ENCODE data around the gene CSGALNACT2.

Gene CSGALNACT2

GRCh38 chr10:43131256-43131655 lies 7.0 kb upstream of the CSGALNACT2 start:
- Histone ChIP-seq H3K27ac (ENCODE audit: low read depth, low read length) (no peak overlapping the region), H3K27me3 (ENCODE audit: low read length) (no peaks in the 10 kb centered on the region), H3K9me3 (ENCODE audit: insufficient read depth, low read length) (no peaks in the 10 kb centered on the region)

GRCh38 chr10:43131906-43132305 lies 6.3 kb upstream of the CSGALNACT2 start:
- H3K79me2 ChIP-seq (ENCODE audit: insufficient read depth, low read length), result no peaks in the 10 kb centered on the region
- no peak overlapping the region for H3K4me3 ChIP-seq (ENCODE audit: insufficient read depth, low read length, poor library complexity, severe bottlenecking)
- no peaks in the 10 kb centered on the region for H3F3A ChIP-seq (ENCODE audit: insufficient read depth)
- no peak overlapping the region for H2AFZ ChIP-seq (ENCODE audit: low read depth, low read length, severe bottlenecking)
- H3K4me2 ChIP-seq (ENCODE audit: low read depth, low read length, poor library complexity, severe bottlenecking), result no peak overlapping the region
- no peaks in the 10 kb centered on the region for H3K27me3 ChIP-seq (ENCODE audit: low read length)
- no peaks in the 10 kb centered on the region for H3K9me3 ChIP-seq (ENCODE audit: insufficient read depth, low read length)
- H3K9me2 ChIP-seq (replicated peaks; ENCODE audit: insufficient read depth, low read length), result no peaks in the 10 kb centered on the region
- H3K9ac ChIP-seq (ENCODE audit: low read length), result no peak overlapping the region
- no peak overlapping the region for H3K27ac ChIP-seq (ENCODE audit: low read depth, low read length)
- no peaks in the 10 kb centered on the region for H4K20me1 ChIP-seq (ENCODE audit: low read depth, low read length)
- no peaks in the 10 kb centered on the region for H3K36me3 ChIP-seq (ENCODE audit: low read length)
- no peak for TF ChIP-seq EZH2phosphoT487 (conservative IDR thresholded peaks at IDR 0.05; ENCODE audit: low read length)
- TF ChIP-seq, protein P1, sequence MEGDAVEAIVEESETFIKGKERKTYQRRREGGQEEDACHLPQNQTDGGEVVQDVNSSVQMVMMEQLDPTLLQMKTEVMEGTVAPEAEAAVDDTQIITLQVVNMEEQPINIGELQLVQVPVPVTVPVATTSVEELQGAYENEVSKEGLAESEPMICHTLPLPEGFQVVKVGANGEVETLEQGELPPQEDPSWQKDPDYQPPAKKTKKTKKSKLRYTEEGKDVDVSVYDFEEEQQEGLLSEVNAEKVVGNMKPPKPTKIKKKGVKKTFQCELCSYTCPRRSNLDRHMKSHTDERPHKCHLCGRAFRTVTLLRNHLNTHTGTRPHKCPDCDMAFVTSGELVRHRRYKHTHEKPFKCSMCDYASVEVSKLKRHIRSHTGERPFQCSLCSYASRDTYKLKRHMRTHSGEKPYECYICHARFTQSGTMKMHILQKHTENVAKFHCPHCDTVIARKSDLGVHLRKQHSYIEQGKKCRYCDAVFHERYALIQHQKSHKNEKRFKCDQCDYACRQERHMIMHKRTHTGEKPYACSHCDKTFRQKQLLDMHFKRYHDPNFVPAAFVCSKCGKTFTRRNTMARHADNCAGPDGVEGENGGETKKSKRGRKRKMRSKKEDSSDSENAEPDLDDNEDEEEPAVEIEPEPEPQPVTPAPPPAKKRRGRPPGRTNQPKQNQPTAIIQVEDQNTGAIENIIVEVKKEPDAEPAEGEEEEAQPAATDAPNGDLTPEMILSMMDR (IDR thresholded peaks at IDR 0.05; ENCODE audit: insufficient read depth, low read length, poor library complexity, severe bottlenecking), result no peak

More at GRCh38 chr10:43131256-43131655, 7.0 kb upstream of the CSGALNACT2 start:
- TF ChIP-seq, protein P1 (IDR thresholded peaks at IDR 0.05; ENCODE audit: insufficient read depth, low read length, poor library complexity, severe bottlenecking), result no peak
- no peak for TF ChIP-seq EZH2phosphoT487 (conservative IDR thresholded peaks at IDR 0.05; ENCODE audit: low read length)
- no peak overlapping the region for H3K9ac ChIP-seq (ENCODE audit: low read length)
- H4K20me1 ChIP-seq (ENCODE audit: low read depth, low read length), result no peaks in the 10 kb centered on the region
- H2AFZ ChIP-seq (ENCODE audit: low read depth, low read length, severe bottlenecking), result no peak overlapping the region
- no peak overlapping the region for H3K4me3 ChIP-seq (ENCODE audit: insufficient read depth, low read length, poor library complexity, severe bottlenecking)
- H3K9me2 ChIP-seq (replicated peaks; ENCODE audit: insufficient read depth, low read length), result no peaks in the 10 kb centered on the region
- H3K36me3 ChIP-seq (ENCODE audit: low read length), result no peaks in the 10 kb centered on the region
- H3F3A ChIP-seq (ENCODE audit: insufficient read depth), result no peaks in the 10 kb centered on the region
- no peak overlapping the region for H3K4me2 ChIP-seq (ENCODE audit: low read depth, low read length, poor library complexity, severe bottlenecking)
- H3K79me2 ChIP-seq (ENCODE audit: insufficient read depth, low read length), result no peaks in the 10 kb centered on the region

- Histone ChIP-seq H3K27ac (ENCODE audit: low read depth, low read length) (no peak overlapping the region), H3K4me3 (ENCODE audit: insufficient read depth, low read length, poor library complexity, severe bottlenecking) (no peak overlapping the region), H3K9ac (ENCODE audit: low read length) (no peak overlapping the region), H2AFZ (ENCODE audit: low read depth, low read length, severe bottlenecking) (no peak overlapping the region), H3K4me2 (ENCODE audit: low read depth, low read length, poor library complexity, severe bottlenecking) (no peak overlapping the region), H3F3A (ENCODE audit: insufficient read depth) (no peaks in the 10 kb centered on the region; the same call in 1 of the 2 replicates), H4K20me1 (ENCODE audit: low read depth, low read length) (no peaks in the 10 kb centered on the region), H3K9me2 (replicated peaks; ENCODE audit: insufficient read depth, low read length) (no peaks in the 10 kb centered on the region), H3K27me3 (ENCODE audit: low read length) (no peaks in the 10 kb centered on the region), H3K79me2 (ENCODE audit: insufficient read depth, low read length) (no peaks in the 10 kb centered on the region), H3K9me3 (ENCODE audit: insufficient read depth, low read length) (no peaks in the 10 kb centered on the region), H3K36me3 (ENCODE audit: low read length) (no peaks in the 10 kb centered on the region)
- TF ChIP-seq EZH2phosphoT487 (conservative IDR thresholded peaks at IDR 0.05; ENCODE audit: low read length), result no peak
- TF ChIP-seq, protein P1 (IDR thresholded peaks at IDR 0.05; ENCODE audit: insufficient read depth, low read length, poor library complexity, severe bottlenecking), result no peak
Observed at GRCh38 chr10:43132867-43133787, 5.1 kb upstream of the CSGALNACT2 start.

All from SU-DHL-6 (cell line).